ENCODE results near the gene C1D.
A peak's percentile ranks its signal among the peaks of the same experiment; 100 is the strongest.

The C1D gene

GRCh38 chr2:68039317-68039716, 23.5 kb downstream of the C1D start:
- H3K4me3 ChIP-seq (ENCODE audit: control insufficient read depth, low read depth, low read length): no peak overlapping the region
- DNase-seq (ENCODE audit: low read depth): no peak
- no peak for TF ChIP-seq CTCF (conservative IDR thresholded peaks at IDR 0.05; ENCODE audit: control insufficient read depth, insufficient read depth, low read depth, low read length)

- no peak overlapping the region for H3K4me3 ChIP-seq (ENCODE audit: control insufficient read depth, low read depth, low read length)
- TF ChIP-seq CTCF (conservative IDR thresholded peaks at IDR 0.05; ENCODE audit: control insufficient read depth, insufficient read depth, low read depth, low read length): no peak
- no peak for DNase-seq (ENCODE audit: low read depth)
These were observed 30.1 kb downstream of the C1D start for GRCh38 chr2:68032702-68033101.

GRCh38 chr2:68031542-68032160, 31.2 kb downstream of the C1D start:
- DNase-seq (ENCODE audit: low read depth): peak; percentile 70
- peak; percentile 60 for TF ChIP-seq CTCF (conservative IDR thresholded peaks at IDR 0.05; ENCODE audit: control insufficient read depth, insufficient read depth, low read depth, low read length)

GRCh38 chr2:68031043-68031442, 31.8 kb downstream of the C1D start:
- DNase-seq (ENCODE audit: low read depth): no peak
- no peak overlapping the region for H3K4me3 ChIP-seq (ENCODE audit: control insufficient read depth, low read depth, low read length)
- no peak for TF ChIP-seq CTCF (conservative IDR thresholded peaks at IDR 0.05; ENCODE audit: control insufficient read depth, insufficient read depth, low read depth, low read length)

More at GRCh38 chr2:68031542-68032160, 31.2 kb downstream of the C1D start:
- no peak overlapping the region for H3K4me3 ChIP-seq (ENCODE audit: control insufficient read depth, low read depth, low read length)

- no peak overlapping the region for H3K4me3 ChIP-seq (ENCODE audit: control insufficient read depth, low read depth, low read length)
- DNase-seq (ENCODE audit: low read depth): no peak
- TF ChIP-seq CTCF (conservative IDR thresholded peaks at IDR 0.05; ENCODE audit: control insufficient read depth, insufficient read depth, low read depth, low read length): no peak
These were observed 32.3 kb downstream of the C1D start for GRCh38 chr2:68030529-68030928.

- no peak overlapping the region for H3K4me3 ChIP-seq (ENCODE audit: control insufficient read depth, low read depth, low read length)
- no peak for TF ChIP-seq CTCF (conservative IDR thresholded peaks at IDR 0.05; ENCODE audit: control insufficient read depth, insufficient read depth, low read depth, low read length)
- no peak for DNase-seq (ENCODE audit: low read depth)
These were observed 34.8 kb downstream of the C1D start for GRCh38 chr2:68027959-68028358.

GRCh38 chr2:68024450-68024849, 38.4 kb downstream of the C1D start:
- TF ChIP-seq CTCF (conservative IDR thresholded peaks at IDR 0.05; ENCODE audit: control insufficient read depth, insufficient read depth, low read depth, low read length): no peak
- DNase-seq (ENCODE audit: low read depth): no peak
- no peak overlapping the region for H3K4me3 ChIP-seq (ENCODE audit: control insufficient read depth, low read depth, low read length)
